GM18873 (cell line): ENCODE results near the gene HOXD3.

Experiments used
- ATAC-seq: cut with Tn5 transposase; IDR thresholded peaks from one replicate; pipeline ENCODE4 v1.9.1; 2021; ENCODE audit warnings: mild to moderate bottlenecking, moderate library complexity, moderate number of reproducible peaks; ENCODE audit not compliant: unreplicated experiment, low FRiP score

HOXD3 gene

GRCh38 chr2:176121190-176122051 lies 35.7 kb upstream of the HOXD3 start:
- ATAC-seq = no peak

- ATAC-seq = no peak
Observed at GRCh38 chr2:176122052-176122682, 34.9 kb upstream of the HOXD3 start.

GRCh38 chr2:176122683-176123410 lies 34.3 kb upstream of the HOXD3 start, which contains the start of gene HOXD9:
Gene HOXD9 (plus strand): TSS chr2:176122719. CDS start chr2:176122769, 50 bp downstream.
- no peak for ATAC-seq

GRCh38 chr2:176123411-176124109 lies 33.5 kb upstream of the HOXD3 start:
- no peak for ATAC-seq

GRCh38 chr2:176124110-176124946 lies 32.8 kb upstream of the HOXD3 start:
- no peak for ATAC-seq

- no peak for ATAC-seq
Observed at GRCh38 chr2:176124947-176125771, 31.9 kb upstream of the HOXD3 start.

GRCh38 chr2:176125772-176126054 lies 31.4 kb upstream of the HOXD3 start:
- ATAC-seq = no peak

GRCh38 chr2:176126929-176127773 lies 30.0 kb upstream of the HOXD3 start:
- ATAC-seq = no peak

GRCh38 chr2:176127774-176128072 lies 29.4 kb upstream of the HOXD3 start:
- ATAC-seq = no peak

- ATAC-seq = no peak
Observed at GRCh38 chr2:176128172-176128981, 28.7 kb upstream of the HOXD3 start.

GRCh38 chr2:176128982-176129796 lies 27.9 kb upstream of the HOXD3 start, which contains the start of gene HOXD8:
Gene HOXD8 (plus strand): TSS chr2:176129705. CDS start chr2:176130367, 662 bp downstream.
- no peak for ATAC-seq

- ATAC-seq = no peak
Observed at GRCh38 chr2:176129813-176130146, 27.3 kb upstream of the HOXD3 start.

- no peak for ATAC-seq
Observed at GRCh38 chr2:176130147-176130956, 26.8 kb upstream of the HOXD3 start.

- no peak for ATAC-seq
Observed at GRCh38 chr2:176130957-176131847, 25.9 kb upstream of the HOXD3 start.

- ATAC-seq = no peak
Observed at GRCh38 chr2:176131848-176132158, 25.3 kb upstream of the HOXD3 start.
